ENCODE measurements around the gene TUBGCP6.

- TF ChIP-seq CTCF (IDR thresholded peaks at IDR 0.05) (no peak), POLR2A (IDR thresholded peaks at IDR 0.05) (no peak), POLR2AphosphoS5 (IDR thresholded peaks at IDR 0.05) (no peak)
These were observed 42.9 kb upstream of the TUBGCP6 start for GRCh38 chr22:50287731-50288130.

Data from prostate gland (tissue), 2 donors.